Activated gamma-delta T cell treated with Interleukin-2 at 50 U/mL for 16 hours (primary cell): ENCODE data around the gene STAT3.
A peak's percentile ranks its signal among the peaks of the same experiment; 100 is the strongest.
"Not testable (repeated sequence)": the region's sequence is repeated elsewhere in the genome, so short reads cannot be mapped to it uniquely, and the experiment has no call there.

Experiments
- DNase-seq: peaks from one replicate; pipeline ENCODE4 v3.0.0-alpha.2; 2020

STAT3 gene

GRCh38 chr17:42408061-42408460, 19.8 kb upstream of the STAT3 start:
- DNase-seq, result no peak

DNA sequence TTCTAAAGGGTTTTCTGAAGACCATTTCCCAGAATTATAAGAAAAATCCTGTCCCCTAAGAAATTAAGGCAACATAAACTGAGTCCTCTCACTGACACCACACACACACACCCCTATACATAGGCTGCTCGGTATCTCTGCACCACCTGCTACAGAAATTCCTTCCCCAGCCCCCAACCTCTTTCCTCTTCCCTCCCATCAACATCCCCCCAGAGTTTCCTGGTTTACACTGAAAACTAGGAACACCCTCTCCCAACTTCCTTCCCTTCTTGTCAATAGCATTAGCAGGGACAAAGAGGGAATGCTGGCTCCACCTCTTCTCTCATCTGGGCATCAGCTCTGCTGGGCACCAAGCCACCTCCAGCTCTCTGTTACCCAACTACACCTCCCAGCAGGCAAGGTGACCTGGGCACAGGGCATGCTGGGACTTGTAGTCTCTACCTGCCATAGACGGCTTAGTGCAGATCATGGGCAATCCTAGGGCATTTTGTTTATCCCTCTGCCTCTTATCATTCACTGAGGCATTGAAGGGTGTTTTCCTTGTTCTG, 19.1 kb upstream of the STAT3 start:
- DNase-seq, result peak; percentile 56

GRCh38 chr17:42406615-42407288, 18.5 kb upstream of the STAT3 start:
- no peak for DNase-seq

DNA sequence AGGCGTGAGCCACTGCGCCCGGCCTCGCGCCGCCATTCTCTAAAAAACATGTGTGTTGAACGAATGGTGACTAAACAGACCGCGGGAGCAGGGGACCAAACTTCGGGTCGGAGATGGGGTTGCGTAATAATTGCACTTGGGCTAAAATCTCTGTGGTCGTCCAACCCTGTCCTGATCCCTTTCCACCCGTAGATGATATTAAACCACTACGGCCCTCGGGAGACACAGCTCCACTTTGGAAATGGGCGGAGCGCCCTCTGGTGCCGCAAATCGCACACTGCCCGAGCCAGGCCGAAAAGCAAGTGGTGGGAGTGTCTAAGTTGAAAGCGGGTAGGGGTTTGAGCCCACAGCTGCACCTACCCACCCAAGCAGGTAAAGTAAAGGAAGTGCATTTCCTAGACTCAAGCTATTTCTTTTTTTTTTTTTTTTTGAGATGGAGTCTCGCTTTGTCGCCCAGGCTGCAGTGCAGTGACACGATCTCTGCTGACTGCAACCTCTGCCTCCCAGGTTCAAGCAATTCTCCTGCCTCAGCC, 17.8 kb upstream of the STAT3 start:
- peak; percentile 82 for DNase-seq

DNA sequence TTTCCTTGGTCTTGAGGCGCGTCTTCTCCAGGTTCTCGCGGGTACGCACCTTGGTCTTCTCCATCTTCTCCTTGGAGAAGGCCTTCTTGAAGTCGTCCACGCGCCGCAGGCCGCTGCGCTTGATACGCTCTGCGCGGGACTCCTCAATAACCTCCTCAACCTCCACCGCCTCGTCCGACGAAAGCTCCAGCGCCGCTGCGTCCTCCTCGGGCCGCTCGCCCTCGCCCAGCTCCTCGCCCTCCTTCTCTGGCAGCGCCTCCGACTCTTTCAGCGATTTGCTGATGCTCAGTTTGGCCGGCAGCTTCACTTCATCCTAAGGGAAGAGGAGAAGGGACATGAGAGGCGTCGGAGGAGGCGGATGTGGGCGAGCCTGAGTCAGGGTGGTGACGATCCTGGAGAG, 16.8 kb upstream of the STAT3 start:
- no peak for DNase-seq

GRCh38 chr17:42404326-42405055, 16.2 kb upstream of the STAT3 start:
- DNase-seq, result no peak

- DNase-seq, result peak; percentile 42
Measured at GRCh38 chr17:42403150-42403549, 14.9 kb upstream of the STAT3 start.

- no peak for DNase-seq
Measured at GRCh38 chr17:42402117-42402516, 13.9 kb upstream of the STAT3 start.

- not testable (repeated sequence) for DNase-seq
Measured at GRCh38 chr17:42400844-42401375, 12.7 kb upstream of the STAT3 start.

- DNase-seq, result no peak
Measured at GRCh38 chr17:42399948-42400843, 12.0 kb upstream of the STAT3 start.

DNA sequence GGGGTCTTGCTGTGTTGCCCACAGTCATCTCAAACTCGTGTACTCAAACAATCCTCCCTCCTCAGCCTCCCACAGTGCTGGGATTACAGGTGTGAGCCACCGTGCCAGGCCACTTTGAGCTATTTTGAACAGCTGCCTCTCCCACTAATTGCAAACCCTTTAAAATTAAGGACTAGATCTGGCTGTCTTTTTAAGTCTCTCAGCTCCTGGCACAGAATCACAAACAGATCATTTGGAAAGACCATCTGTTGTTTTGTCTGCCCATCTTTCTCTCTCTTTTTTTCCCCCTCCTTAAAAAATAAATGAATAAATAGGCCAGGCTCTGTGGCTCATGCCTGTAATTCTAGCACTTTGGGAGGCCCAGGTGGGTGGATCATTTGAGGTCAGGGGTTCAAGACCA, 10.9 kb upstream of the STAT3 start:
- no peak for DNase-seq

- DNase-seq, result not testable (repeated sequence)
Measured at GRCh38 chr17:42395601-42396000, 7.4 kb upstream of the STAT3 start.

GRCh38 chr17:42394838-42395237, 6.6 kb upstream of the STAT3 start:
- DNase-seq, result no peak

GRCh38 chr17:42392692-42393415, 4.6 kb upstream of the STAT3 start:
- DNase-seq, result no peak

DNA sequence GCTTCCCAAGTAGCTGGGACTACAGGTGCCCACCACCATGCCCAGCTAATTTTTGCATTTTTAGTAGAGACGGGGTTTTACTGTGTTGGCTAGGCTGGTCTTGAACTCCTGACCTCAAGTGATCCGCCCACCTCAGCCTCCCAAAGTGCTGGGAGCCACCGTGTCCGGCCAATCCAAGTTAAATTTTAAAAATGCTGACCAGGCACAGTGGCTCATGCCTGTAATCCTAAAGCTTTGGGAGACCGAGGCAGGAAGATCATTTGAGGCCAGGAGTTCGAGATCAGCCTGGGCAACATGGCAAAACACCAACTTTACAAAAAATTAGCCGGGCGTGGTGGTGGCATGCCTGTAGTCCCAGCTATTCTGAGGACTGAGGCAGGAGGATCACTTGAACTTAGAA, 3.2 kb upstream of the STAT3 start:
- DNase-seq, result not testable (repeated sequence)

- DNase-seq, result no peak
Measured at GRCh38 chr17:42389899-42390298, 1.7 kb upstream of the STAT3 start.

- DNase-seq, result no peak
Measured at GRCh38 chr17:42389135-42389417, 834 bp upstream of the STAT3 start.

DNA sequence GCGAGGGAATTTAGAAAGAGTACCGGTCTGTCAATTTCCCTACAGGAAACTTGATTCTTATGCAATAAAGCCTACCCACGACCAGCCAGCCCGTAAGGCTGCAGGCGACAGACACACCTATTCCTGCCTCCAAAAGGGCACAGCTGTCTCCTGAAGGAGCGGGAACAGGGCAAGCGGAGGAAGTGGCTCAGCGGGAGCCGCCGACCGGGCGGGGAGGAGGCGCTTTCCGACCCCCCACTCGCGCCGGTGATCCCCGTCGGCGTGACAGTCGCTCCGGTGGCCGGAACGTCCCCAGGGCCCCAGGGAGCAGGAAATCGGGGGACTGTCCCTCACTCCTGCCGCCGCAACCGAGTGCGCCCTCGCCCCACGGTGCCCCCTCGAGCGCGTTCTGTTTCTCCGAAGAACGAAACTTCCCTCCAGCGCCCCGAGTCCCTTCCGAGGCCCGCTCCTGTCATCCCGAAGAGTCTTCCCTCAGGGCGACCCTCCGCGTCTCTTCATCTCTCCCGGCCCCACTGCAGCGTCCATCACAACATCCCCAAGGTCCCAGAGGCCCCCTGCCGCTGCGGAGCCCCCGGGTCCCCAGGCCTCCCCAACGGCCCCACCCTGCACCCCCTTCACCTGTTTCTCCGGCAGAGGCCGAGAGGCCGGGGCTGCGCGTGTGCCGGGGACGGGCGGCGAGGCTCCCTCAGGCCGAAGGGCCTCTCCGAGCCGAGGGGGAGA, 421 bp downstream of the STAT3 start:
- DNase-seq, result peak; percentile 26

DNA sequence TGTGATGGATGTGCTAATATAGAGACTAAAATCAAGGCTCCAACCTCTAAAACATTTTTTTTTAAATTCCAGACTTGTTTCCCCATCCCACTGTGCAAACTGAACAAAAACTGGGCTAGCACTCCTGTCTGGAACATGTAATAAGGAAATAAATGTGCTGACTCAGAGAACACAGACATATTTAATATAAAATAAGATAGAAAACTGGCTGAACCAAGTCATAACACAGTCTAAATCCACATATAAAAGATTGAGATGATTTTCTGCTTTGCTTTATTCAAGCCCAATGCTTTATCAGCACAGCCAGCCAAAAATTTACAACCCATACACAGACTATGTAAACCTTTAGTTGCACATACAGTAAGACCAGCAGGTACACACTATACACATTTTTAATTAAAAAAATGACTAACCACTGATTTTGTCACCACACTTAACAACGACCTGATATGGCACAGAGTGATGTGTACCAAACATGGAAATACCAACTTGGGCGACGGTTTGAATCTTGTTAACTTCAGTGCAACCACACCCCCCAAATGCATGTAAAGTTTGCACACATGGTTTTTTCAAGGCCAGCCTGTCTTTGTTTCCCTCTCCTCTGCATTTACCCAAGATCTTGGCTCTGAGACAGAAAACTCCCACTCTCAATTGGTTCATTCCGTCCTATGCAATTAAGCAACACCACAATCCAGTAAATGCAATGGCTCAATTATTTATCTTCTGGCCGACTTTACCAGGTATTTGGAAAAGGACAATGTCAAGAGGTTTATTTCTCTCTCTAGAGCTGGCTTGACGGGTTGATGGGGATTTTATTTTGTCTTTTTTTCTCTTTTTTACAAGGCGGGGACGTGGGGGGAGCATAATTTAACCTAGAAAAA, 1.2 kb downstream of the STAT3 start:
- DNase-seq, result no peak

GRCh38 chr17:42381898-42382297, 6.3 kb downstream of the STAT3 start:
- DNase-seq, result no peak

DNA sequence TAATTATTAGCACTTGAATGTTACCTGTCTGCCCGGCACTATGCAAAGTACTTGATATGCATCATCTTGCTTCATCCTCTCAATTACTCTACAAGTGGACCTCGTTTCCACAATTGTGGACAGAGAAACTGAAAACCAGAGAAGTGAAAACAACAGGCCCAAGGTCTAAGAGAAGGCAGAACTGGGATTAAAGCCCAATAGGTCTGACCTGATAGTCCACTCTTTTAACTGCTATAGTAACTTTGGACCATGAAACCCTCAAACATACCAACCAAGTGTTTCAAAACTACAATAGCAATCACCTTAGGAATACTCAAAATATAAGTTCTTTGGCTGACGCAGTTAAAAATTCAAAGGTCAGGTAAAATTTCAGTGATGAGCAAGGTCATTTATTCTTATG, 7.3 kb downstream of the STAT3 start:
- no peak for DNase-seq
